ENCODE results near the gene NTM. TPM values are rescaled to one million over a fixed set of nuclear protein-coding genes. Genes with fewer than 3 reads are reported as not detected.

The NTM gene
- total and polyA plus RNA-seq, 2 donors (not counting 1 experiment from before 2014, with no cell fraction given): 12.3 to 28.6 TPM

DNA sequence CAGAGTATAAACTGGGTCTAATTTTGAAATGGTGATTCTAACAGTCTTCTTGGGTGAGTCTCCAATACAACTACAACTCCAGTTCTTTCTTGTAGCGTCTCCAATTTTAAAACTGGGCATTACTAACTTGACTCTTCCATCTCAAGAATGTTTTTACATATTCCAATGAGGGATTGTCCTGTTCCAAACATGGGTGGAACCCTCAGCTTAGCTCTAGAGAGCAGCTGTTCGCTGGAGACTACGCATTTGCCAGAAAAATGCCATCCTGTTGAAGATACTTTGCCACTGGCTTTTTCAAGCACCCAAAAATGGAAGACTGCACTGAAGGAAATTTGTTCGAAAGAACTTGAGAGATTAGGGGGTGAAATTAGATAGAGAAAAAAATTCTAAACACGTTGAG, 870.0 kb downstream of the NTM start:
- DNase-seq (ENCODE audit: low read depth in 2 of 2): no peak
- no peak overlapping the region for H3K9ac ChIP-seq (ENCODE audit: insufficient read depth, low read length)
- no peaks in the 10 kb centered on the region for H3K4me1 ChIP-seq (ENCODE audit: control insufficient read depth, extremely low read depth, insufficient read depth, low read length)
- no peak for TF ChIP-seq EZH2 (IDR thresholded peaks at IDR 0.05; ENCODE audit: low read length, missing control alignments)
- TF ChIP-seq, protein P1, sequence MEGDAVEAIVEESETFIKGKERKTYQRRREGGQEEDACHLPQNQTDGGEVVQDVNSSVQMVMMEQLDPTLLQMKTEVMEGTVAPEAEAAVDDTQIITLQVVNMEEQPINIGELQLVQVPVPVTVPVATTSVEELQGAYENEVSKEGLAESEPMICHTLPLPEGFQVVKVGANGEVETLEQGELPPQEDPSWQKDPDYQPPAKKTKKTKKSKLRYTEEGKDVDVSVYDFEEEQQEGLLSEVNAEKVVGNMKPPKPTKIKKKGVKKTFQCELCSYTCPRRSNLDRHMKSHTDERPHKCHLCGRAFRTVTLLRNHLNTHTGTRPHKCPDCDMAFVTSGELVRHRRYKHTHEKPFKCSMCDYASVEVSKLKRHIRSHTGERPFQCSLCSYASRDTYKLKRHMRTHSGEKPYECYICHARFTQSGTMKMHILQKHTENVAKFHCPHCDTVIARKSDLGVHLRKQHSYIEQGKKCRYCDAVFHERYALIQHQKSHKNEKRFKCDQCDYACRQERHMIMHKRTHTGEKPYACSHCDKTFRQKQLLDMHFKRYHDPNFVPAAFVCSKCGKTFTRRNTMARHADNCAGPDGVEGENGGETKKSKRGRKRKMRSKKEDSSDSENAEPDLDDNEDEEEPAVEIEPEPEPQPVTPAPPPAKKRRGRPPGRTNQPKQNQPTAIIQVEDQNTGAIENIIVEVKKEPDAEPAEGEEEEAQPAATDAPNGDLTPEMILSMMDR (conservative IDR thresholded peaks at IDR 0.05 in 1 of 2, IDR thresholded peaks at IDR 0.05 in 1 of 2; ENCODE audit: low read depth in 1 of 2, low read length in 2 of 2): no peak
- no peaks in the 10 kb centered on the region for H3K79me2 ChIP-seq (ENCODE audit: control insufficient read depth, insufficient read depth, low read length)
- H3K27ac ChIP-seq (ENCODE audit: insufficient read depth, low read length): no peak overlapping the region
- no peaks in the 10 kb centered on the region for H3K27me3 ChIP-seq (ENCODE audit: control insufficient read depth, insufficient read depth, low read length)
- H3K9me3 ChIP-seq (ENCODE audit: control insufficient read depth, insufficient read depth, low read depth, low read length): no peaks in the 10 kb centered on the region
- no peak overlapping the region for H3K4me2 ChIP-seq (ENCODE audit: extremely low read depth, insufficient read depth, low read length)
- no peaks in the 10 kb centered on the region for H4K20me1 ChIP-seq (ENCODE audit: control insufficient read depth, extremely low read depth, insufficient read depth, low read length)
- no peak overlapping the region for H2AFZ ChIP-seq (ENCODE audit: low read length)
- no peaks in the 10 kb centered on the region for H3K36me3 ChIP-seq (ENCODE audit: control insufficient read depth, insufficient read depth, low read length)
- H3K4me3 ChIP-seq (replicated peaks in 1 of 4; ENCODE audit: control extremely low read depth in 1 of 4, insufficient read depth in 1 of 4, low read depth in 3 of 4, low read length in 4 of 4): no peak overlapping the region

GRCh38 chr11:132242632-132243031, 872.2 kb downstream of the NTM start:
- Histone ChIP-seq H3K36me3 (ENCODE audit: control insufficient read depth, insufficient read depth, low read length) (no peaks in the 10 kb centered on the region), H2AFZ (ENCODE audit: low read length) (no peak overlapping the region), H3K9me3 (ENCODE audit: control insufficient read depth, insufficient read depth, low read depth, low read length) (no peaks in the 10 kb centered on the region), H3K9ac (ENCODE audit: insufficient read depth, low read length) (no peak overlapping the region), H3K27me3 (ENCODE audit: control insufficient read depth, insufficient read depth, low read length) (no peaks in the 10 kb centered on the region), H4K20me1 (ENCODE audit: control insufficient read depth, extremely low read depth, insufficient read depth, low read length) (no peaks in the 10 kb centered on the region), H3K79me2 (ENCODE audit: control insufficient read depth, insufficient read depth, low read length) (no peaks in the 10 kb centered on the region), H3K27ac (ENCODE audit: insufficient read depth, low read length) (no peak overlapping the region), H3K4me2 (ENCODE audit: extremely low read depth, insufficient read depth, low read length) (no peak overlapping the region), H3K4me1 (ENCODE audit: control insufficient read depth, extremely low read depth, insufficient read depth, low read length) (no peaks in the 10 kb centered on the region), H3K4me3 (replicated peaks in 1 of 4; ENCODE audit: control extremely low read depth in 1 of 4, insufficient read depth in 1 of 4, low read depth in 3 of 4, low read length in 4 of 4) (no peak overlapping the region)
- TF ChIP-seq EZH2 (IDR thresholded peaks at IDR 0.05; ENCODE audit: low read length, missing control alignments): no peak
- TF ChIP-seq, protein P1 (conservative IDR thresholded peaks at IDR 0.05 in 1 of 2, IDR thresholded peaks at IDR 0.05 in 1 of 2; ENCODE audit: low read depth in 1 of 2, low read length in 2 of 2): no peak
- DNase-seq (ENCODE audit: low read depth in 2 of 2): no peak

DNA sequence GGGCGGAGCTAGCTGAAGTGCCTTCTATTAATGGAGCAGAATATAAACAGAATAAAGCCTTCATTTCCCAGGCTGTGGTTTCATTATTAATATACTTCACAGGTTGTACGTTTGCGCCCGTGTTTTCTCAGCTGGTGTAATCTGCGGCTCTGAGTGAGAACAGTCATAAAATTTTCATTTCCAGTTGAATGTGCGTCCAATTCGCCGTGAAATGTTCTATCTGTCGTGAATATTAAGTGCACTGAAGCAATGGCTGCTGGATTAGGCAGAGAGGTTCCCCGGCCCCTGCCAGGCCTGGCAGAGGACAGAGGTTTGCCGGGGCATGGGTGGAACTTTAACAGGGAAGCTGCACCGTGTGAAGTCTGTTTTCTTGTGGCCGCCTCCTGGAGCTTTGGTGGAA, 874.4 kb downstream of the NTM start:
- no peaks in the 10 kb centered on the region for H3K79me2 ChIP-seq (ENCODE audit: control insufficient read depth, insufficient read depth, low read length)
- no peak for DNase-seq (ENCODE audit: low read depth in 2 of 2)
- no peaks in the 10 kb centered on the region for H4K20me1 ChIP-seq (ENCODE audit: control insufficient read depth, extremely low read depth, insufficient read depth, low read length)
- no peaks in the 10 kb centered on the region for H3K27me3 ChIP-seq (ENCODE audit: control insufficient read depth, insufficient read depth, low read length)
- H3K36me3 ChIP-seq (ENCODE audit: control insufficient read depth, insufficient read depth, low read length): no peaks in the 10 kb centered on the region
- H3K9me3 ChIP-seq (ENCODE audit: control insufficient read depth, insufficient read depth, low read depth, low read length): no peaks in the 10 kb centered on the region
- no peak overlapping the region for H3K27ac ChIP-seq (ENCODE audit: insufficient read depth, low read length)
- no peak overlapping the region for H3K4me2 ChIP-seq (ENCODE audit: extremely low read depth, insufficient read depth, low read length)
- H3K4me3 ChIP-seq (replicated peaks in 1 of 4; ENCODE audit: control extremely low read depth in 1 of 4, insufficient read depth in 1 of 4, low read depth in 3 of 4, low read length in 4 of 4): no peak overlapping the region
- H3K9ac ChIP-seq (ENCODE audit: insufficient read depth, low read length): no peak overlapping the region
- no peak overlapping the region for H2AFZ ChIP-seq (ENCODE audit: low read length)
- no peaks in the 10 kb centered on the region for H3K4me1 ChIP-seq (ENCODE audit: control insufficient read depth, extremely low read depth, insufficient read depth, low read length)
- no peak for TF ChIP-seq EZH2 (IDR thresholded peaks at IDR 0.05; ENCODE audit: low read length, missing control alignments)
- TF ChIP-seq, protein P1 (conservative IDR thresholded peaks at IDR 0.05 in 1 of 2, IDR thresholded peaks at IDR 0.05 in 1 of 2; ENCODE audit: low read depth in 1 of 2, low read length in 2 of 2): no peak
